HG02885 (cell line): ENCODE measurements around the gene TTLL1.

Experiments used
- ATAC-seq: cut with Tn5 transposase; IDR thresholded peaks from one replicate; pipeline ENCODE4 v1.9.1; 2021; ENCODE audit warnings: mild to moderate bottlenecking; ENCODE audit not compliant: unreplicated experiment, poor library complexity

The TTLL1 gene

GRCh38 chr22:43015677-43016042 lies 73.5 kb downstream of the TTLL1 start:
- ATAC-seq, result no peak

DNA sequence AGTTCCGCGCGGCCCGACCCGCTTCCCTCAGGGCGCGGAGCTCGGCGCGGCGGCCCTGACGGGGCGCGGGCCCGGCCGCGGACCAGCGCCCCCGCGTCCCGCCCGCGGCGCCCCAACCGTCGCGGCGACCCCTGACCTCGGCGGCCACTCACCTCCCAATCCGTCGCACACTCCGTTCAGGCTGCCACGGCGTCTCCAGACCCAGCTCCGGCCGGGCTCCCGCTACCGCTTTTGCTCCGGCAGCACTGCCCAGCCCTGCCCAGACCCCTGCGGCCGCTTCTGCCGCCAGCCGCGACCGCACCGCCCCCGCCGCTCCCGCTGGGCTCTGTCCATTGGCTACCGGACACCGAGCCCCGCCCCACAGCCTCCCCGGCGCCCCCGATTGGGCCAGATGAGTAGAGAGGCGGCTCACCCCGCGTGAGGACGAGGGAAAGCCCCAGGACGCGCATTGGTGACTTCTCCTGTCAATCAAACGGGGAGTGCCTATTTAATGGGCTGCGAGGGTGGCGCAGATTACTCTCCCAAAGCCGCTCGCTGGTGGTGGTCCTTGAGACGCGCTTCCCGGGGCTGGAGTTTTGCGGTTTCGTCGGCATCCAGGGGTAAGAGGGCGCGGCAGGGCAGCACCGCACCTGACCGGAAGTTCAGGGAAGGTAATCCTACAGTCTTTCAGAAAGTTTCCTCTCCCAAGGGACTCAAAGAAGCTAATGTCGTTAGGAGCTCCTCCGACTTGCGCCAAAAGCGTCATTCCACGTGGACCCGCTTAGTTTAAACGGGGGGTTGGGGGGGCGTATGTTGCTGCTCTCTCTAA lies 74.1 kb downstream of the TTLL1 start, which contains the start of gene PACSIN2:
TSS of gene PACSIN2 (minus strand) at position 281 of the 808 bp plus-strand sequence. CDS start 103,069 bp downstream, outside the sequence.
- peak; percentile 96 for ATAC-seq

GRCh38 chr22:43014316-43014868 lies 74.8 kb downstream of the TTLL1 start:
- no peak for ATAC-seq

GRCh38 chr22:43013355-43014315 lies 75.6 kb downstream of the TTLL1 start:
- no peak for ATAC-seq

DNA sequence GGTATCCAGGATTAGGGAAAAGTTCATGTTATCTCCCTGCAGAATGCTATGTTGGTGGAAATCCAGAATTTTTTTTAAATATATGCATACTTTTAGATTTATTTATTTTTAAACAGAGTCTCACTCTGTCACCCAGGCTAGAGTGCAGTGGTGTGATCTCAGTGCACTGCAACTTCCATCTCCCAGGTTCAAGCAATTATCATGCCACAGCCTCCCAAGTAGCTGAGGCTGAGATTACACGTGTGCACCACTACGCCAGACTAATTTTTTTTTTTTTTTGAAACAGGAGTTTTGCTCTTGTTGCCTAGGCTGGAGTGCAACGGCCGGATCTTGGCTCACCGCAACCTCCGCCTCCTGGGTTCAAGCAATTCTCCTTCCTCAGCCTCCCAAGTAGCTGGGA lies 76.8 kb downstream of the TTLL1 start:
- no peak for ATAC-seq

GRCh38 chr22:43011079-43011478 lies 78.1 kb downstream of the TTLL1 start:
- no peak for ATAC-seq

DNA sequence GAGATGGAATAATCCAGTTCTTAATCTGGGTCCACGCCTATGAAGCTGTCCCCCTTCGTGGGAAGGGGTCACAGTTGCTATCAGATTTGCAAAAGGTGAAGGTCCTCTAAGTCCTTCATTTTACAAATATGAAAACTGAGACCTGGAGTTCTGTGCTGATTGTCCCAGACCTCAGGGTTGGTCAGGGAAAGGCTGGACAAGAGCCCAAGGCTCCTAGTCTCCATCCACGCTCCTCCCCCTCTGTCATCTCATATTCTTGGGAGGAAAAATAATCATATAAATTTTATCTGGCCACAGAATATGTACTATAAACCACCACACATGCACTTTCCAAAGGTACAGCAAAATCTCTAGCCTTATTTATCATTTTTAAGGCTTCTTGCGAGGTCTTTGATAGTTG lies 79.7 kb downstream of the TTLL1 start:
- ATAC-seq, result no peak

DNA sequence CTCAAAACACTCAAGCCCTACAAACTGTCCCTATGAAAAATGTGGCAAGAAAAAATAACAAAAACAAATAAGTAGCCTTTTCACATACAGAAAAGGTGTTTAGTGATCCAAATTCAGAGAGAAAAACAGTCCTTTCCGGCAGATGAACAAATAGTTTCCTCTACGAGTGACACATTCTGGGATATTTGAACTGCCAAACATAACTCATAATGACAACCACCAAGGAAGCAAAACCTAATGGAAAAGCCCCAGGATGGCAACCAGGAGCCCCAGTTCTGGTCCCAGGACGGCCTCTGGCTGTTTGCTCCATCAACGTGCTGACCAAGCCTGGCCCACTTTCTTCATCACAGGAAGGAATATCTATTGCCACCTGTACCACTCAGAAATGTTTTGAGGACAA lies 80.3 kb downstream of the TTLL1 start:
- ATAC-seq, result no peak

GRCh38 chr22:43008509-43008908 lies 80.7 kb downstream of the TTLL1 start:
- no peak for ATAC-seq

DNA sequence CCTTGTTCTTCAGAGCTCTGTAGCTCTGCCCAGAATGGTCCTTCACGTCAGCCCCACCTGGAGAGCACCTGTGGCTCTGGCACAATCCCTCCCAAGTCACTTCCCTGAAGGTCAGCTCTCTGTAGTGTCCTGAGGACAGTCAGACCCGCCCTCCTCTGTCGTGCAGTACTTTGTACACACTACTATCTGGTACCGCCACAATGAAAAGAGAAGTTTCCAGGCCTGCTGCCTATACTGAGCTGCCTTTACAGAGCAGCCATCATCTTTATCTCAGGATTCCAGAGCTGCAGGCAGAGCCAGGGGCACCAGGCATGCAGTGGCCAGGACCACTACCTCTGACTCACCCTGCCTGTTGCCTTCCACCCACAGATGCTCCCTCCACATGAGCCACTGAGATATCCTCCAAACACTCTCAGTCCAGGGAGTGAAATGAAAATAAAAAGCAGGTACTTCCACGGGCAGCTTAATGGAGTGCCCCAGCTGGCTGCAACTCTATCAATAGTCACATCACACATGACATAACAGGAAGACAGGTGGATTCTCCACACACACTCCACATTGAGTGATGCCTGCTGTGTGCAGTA lies 81.6 kb downstream of the TTLL1 start:
- ATAC-seq, result no peak

GRCh38 chr22:43006753-43007152 lies 82.4 kb downstream of the TTLL1 start:
- no peak for ATAC-seq

- ATAC-seq, result no peak
Observed at GRCh38 chr22:43006016-43006505, 83.1 kb downstream of the TTLL1 start.

- no peak for ATAC-seq
Observed at GRCh38 chr22:43005106-43005505, 84.1 kb downstream of the TTLL1 start.

- no peak for ATAC-seq
Observed at GRCh38 chr22:43004362-43005035, 84.7 kb downstream of the TTLL1 start.

- no peak for ATAC-seq
Observed at GRCh38 chr22:43002202-43002586, 87.0 kb downstream of the TTLL1 start.

GRCh38 chr22:43001271-43002201 lies 87.7 kb downstream of the TTLL1 start:
- no peak for ATAC-seq

GRCh38 chr22:43000441-43001175 lies 88.6 kb downstream of the TTLL1 start:
- ATAC-seq, result no peak

- no peak for ATAC-seq
Observed at GRCh38 chr22:42997582-42998090, 91.6 kb downstream of the TTLL1 start.
